ENCODE data around the gene EFCAB6. TPM values are rescaled to one million over a fixed set of nuclear protein-coding genes. Genes with fewer than 3 reads are reported as not detected.

The EFCAB6 gene
- total and polyA plus RNA-seq, 2 donors (not counting 1 experiment from before 2014, with no cell fraction given): 0.07 to 0.10 TPM

- no peak overlapping the region for H3K9ac ChIP-seq (ENCODE audit: low read length)
- intact Hi-C loops (cut with micrococcal nuclease): no loop called here
- 88% methylated on average over 8 of the region's 9 CpGs for WGBS (ENCODE audit: insufficient coverage)
- ChIA-PET CTCF (no interaction called here), POLR2A (no interaction called here)
- ATAC-seq (ENCODE audit: low read depth) (no peak), DNase-seq (no peak)
- no peaks in the 10 kb centered on the region for H3K9me3 Mint-ChIP-seq (ENCODE audit: insufficient read depth)
- H3K9me3 ChIP-seq (ENCODE audit: control extremely low read depth in 1 of 3, control insufficient read depth in 2 of 3, insufficient read depth in 1 of 3, low read length in 2 of 3): peaks cover 0 to 7% (median 0%) of the 10 kb centered on the region in 3 donors
- H3K4me1 Mint-ChIP-seq: no peaks in the 10 kb centered on the region
- no peak overlapping the region for H3K27ac Mint-ChIP-seq
- no peaks in the 10 kb centered on the region for H3K36me3 ChIP-seq (replicated peaks in 1 of 2; ENCODE audit: control extremely low read depth in 1 of 2, control insufficient read depth in 1 of 2, extremely low read depth in 1 of 2, insufficient read depth in 2 of 2, low read length in 1 of 2)
- H3K4me3 Mint-ChIP-seq: no peak overlapping the region
- H3K27me3 ChIP-seq (replicated peaks in 1 of 4; ENCODE audit: control extremely low read depth in 1 of 4, control insufficient read depth in 3 of 4, insufficient read depth in 4 of 4, low read length in 3 of 4): peaks cover 0 to 9% (median 0%) of the 10 kb centered on the region in 4 experiments
- H3K27me3 Mint-ChIP-seq: peaks cover 17% of the 10 kb centered on the region
- H3K4me1 ChIP-seq (ENCODE audit: control insufficient read depth in 2 of 2, insufficient read depth in 2 of 2, low read length in 2 of 2): no peaks in the 10 kb centered on the region
- no peaks in the 10 kb centered on the region for H3K79me2 ChIP-seq (ENCODE audit: control insufficient read depth, insufficient read depth, low read length)
- H4K20me1 ChIP-seq (ENCODE audit: control insufficient read depth, insufficient read depth, low read length, poor library complexity, severe bottlenecking): no peaks in the 10 kb centered on the region
- no peak overlapping the region for H3K4me3 ChIP-seq (ENCODE audit: control extremely low read depth in 1 of 5, extremely low read depth in 1 of 5, insufficient read depth in 1 of 5, low read depth in 2 of 5, low read length in 4 of 5)
- no peak overlapping the region for H3K27ac ChIP-seq (ENCODE audit: low read length in 2 of 2)
- H3K4me2 ChIP-seq (replicated peaks; ENCODE audit: low read depth, low read length, poor library complexity, severe bottlenecking): no peak overlapping the region
- TF ChIP-seq EZH2 (IDR thresholded peaks at IDR 0.05; ENCODE audit: borderline replicate concordance, insufficient read depth, low read depth, low read length, poor library complexity, severe bottlenecking) (no peak), CTCF (IDR thresholded peaks at IDR 0.05) (no peak)
- H2AFZ ChIP-seq (ENCODE audit: insufficient read depth, low read depth, low read length, poor library complexity, severe bottlenecking): no peak overlapping the region
These were observed 239.4 kb downstream of the EFCAB6 start for GRCh38 chr22:43572710-43573109.

GRCh38 chr22:43571181-43571580 is 240.9 kb downstream of the EFCAB6 start:
- peaks cover 0 to 3% (median 0%) of the 10 kb centered on the region in 4 experiments for H3K27me3 ChIP-seq (replicated peaks in 1 of 4; ENCODE audit: control extremely low read depth in 1 of 4, control insufficient read depth in 3 of 4, insufficient read depth in 4 of 4, low read length in 3 of 4)
- POLR2A ChIA-PET: no interaction called here
- peaks cover 0 to 7% (median 0%) of the 10 kb centered on the region in 3 donors for H3K9me3 ChIP-seq (ENCODE audit: control extremely low read depth in 1 of 3, control insufficient read depth in 2 of 3, insufficient read depth in 1 of 3, low read length in 2 of 3)
- no peaks in the 10 kb centered on the region for H3K4me1 Mint-ChIP-seq
- WGBS (ENCODE audit: insufficient coverage): no CpG with 5 or more reads among the region's 4 CpGs
- H4K20me1 ChIP-seq (ENCODE audit: control insufficient read depth, insufficient read depth, low read length, poor library complexity, severe bottlenecking): no peaks in the 10 kb centered on the region
- H2AFZ ChIP-seq (ENCODE audit: insufficient read depth, low read depth, low read length, poor library complexity, severe bottlenecking): no peak overlapping the region
- H3K4me1 ChIP-seq (ENCODE audit: control insufficient read depth in 2 of 2, insufficient read depth in 2 of 2, low read length in 2 of 2): no peaks in the 10 kb centered on the region
- H3K4me2 ChIP-seq (replicated peaks; ENCODE audit: low read depth, low read length, poor library complexity, severe bottlenecking): no peak overlapping the region
- peaks cover 13% of the 10 kb centered on the region for H3K27me3 Mint-ChIP-seq
- H3K36me3 ChIP-seq (replicated peaks in 1 of 2; ENCODE audit: control extremely low read depth in 1 of 2, control insufficient read depth in 1 of 2, extremely low read depth in 1 of 2, insufficient read depth in 2 of 2, low read length in 1 of 2): no peaks in the 10 kb centered on the region
- TF ChIP-seq CTCF (IDR thresholded peaks at IDR 0.05) (no peak), EZH2 (IDR thresholded peaks at IDR 0.05; ENCODE audit: borderline replicate concordance, insufficient read depth, low read depth, low read length, poor library complexity, severe bottlenecking) (no peak)
- no peak overlapping the region for H3K27ac Mint-ChIP-seq
- CTCF ChIA-PET: no interaction called here
- DNase-seq (no peak), ATAC-seq (ENCODE audit: low read depth) (no peak)
- H3K9ac ChIP-seq (ENCODE audit: low read length): no peak overlapping the region
- no peak overlapping the region for H3K4me3 ChIP-seq (ENCODE audit: control extremely low read depth in 1 of 5, extremely low read depth in 1 of 5, insufficient read depth in 1 of 5, low read depth in 2 of 5, low read length in 4 of 5)
- H3K79me2 ChIP-seq (ENCODE audit: control insufficient read depth, insufficient read depth, low read length): no peaks in the 10 kb centered on the region
- intact Hi-C loops (cut with micrococcal nuclease): no loop called here
- H3K4me3 Mint-ChIP-seq: no peak overlapping the region
- no peaks in the 10 kb centered on the region for H3K9me3 Mint-ChIP-seq (ENCODE audit: insufficient read depth)
- H3K27ac ChIP-seq (ENCODE audit: low read length in 2 of 2): no peak overlapping the region
